ENCODE results near the gene MED23. TPM values are rescaled to one million over a fixed set of nuclear protein-coding genes. Genes with fewer than 3 reads are reported as not detected.

Gene MED23
- total RNA-seq, 2 experiments from 2014 or later: 23.9 to 25.3 TPM

GRCh38 chr6:131523988-131524673, 103.9 kb downstream of the MED23 start:
- DNase-seq (no peak), ATAC-seq (no peak)
- intact Hi-C loops (cut with micrococcal nuclease): no loop called here
- peaks cover 17% of the 10 kb centered on the region for H3K4me1 Mint-ChIP-seq (ENCODE audit: low read depth)
- ChIA-PET CTCF (interaction anchor here (1.1 to 3.5 kb wide), 3 partner anchors 9 to 341 kb away, joined by 3 to 24 read pairs (median 6); no protein-coding TSS in a partner anchor), POLR2A (no interaction called here)
- H3K36me3 Mint-ChIP-seq (ENCODE audit: low read depth): no peaks in the 10 kb centered on the region
- no peaks in the 10 kb centered on the region for H3K27me3 Mint-ChIP-seq
- H3K9me3 Mint-ChIP-seq: no peaks in the 10 kb centered on the region
- H3K4me3 Mint-ChIP-seq: no peak overlapping the region
- peak overlapping the region; percentile 23 for H3K27ac Mint-ChIP-seq
- no peak for TF ChIP-seq CTCF (IDR thresholded peaks at IDR 0.05)

Other genes starting within 250 kb of the MED23 start
- not detected for gene ARG1, start 55.0 kb downstream of the MED23 start, total RNA-seq
- gene ENPP3, start 9.1 kb upstream of the MED23 start, total RNA-seq: under 1 TPM; 0.49 to 0.79 TPM
- not detected for gene OR2A4, start 73.2 kb upstream of the MED23 start, total RNA-seq
- gene CTAGE9, start 82.8 kb upstream of the MED23 start, total RNA-seq: not detected
- under 1 TPM; 0.20 to 0.27 TPM for gene ENPP1, start 179.8 kb upstream of the MED23 start, total RNA-seq

Measured in activated CD8-positive, alpha-beta T cell treated with anti-CD3 and anti-CD28 coated beads for 36 hours (primary cell).